ENCODE data around the gene DGKD. TPM values are rescaled to one million over a fixed set of nuclear protein-coding genes. Genes with fewer than 3 reads are reported as not detected.

The DGKD gene
- total and polyA plus RNA-seq, 10 of the 15 experiments (the other 5 are each of a cell fraction or from before 2014, with no cell fraction given) = 2.7 to 81.9 (median 27.0) TPM

GRCh38 chr2:233477548-233478433 lies 123.5 kb downstream of the DGKD start (continued):
- TF ChIP-seq BACH1 (IDR thresholded peaks at IDR 0.05; ENCODE audit: borderline replicate concordance) = no peak
- no peak for TF ChIP-seq ZNF622 (IDR thresholded peaks at IDR 0.05)
- TF ChIP-seq TCF3 (IDR thresholded peaks at IDR 0.05; ENCODE audit: borderline replicate concordance, insufficient read depth, low read depth, low read length) = no peak
- no peak for TF ChIP-seq KLF5 (IDR thresholded peaks at IDR 0.05; ENCODE audit: partially characterized antibody)
- no peak for TF ChIP-seq ATF7 (IDR thresholded peaks at IDR 0.05; ENCODE audit: low read depth)

GRCh38 chr2:233479616-233480489 lies 125.6 kb downstream of the DGKD start:
- Histone ChIP-seq H3K9ac (ENCODE audit: control insufficient read depth, insufficient read depth, low read length) (no peak overlapping the region), H3K4me1 (ENCODE audit: control insufficient read depth, insufficient read depth, low read length) (no peaks in the 10 kb centered on the region), H4K20me1 (ENCODE audit: control insufficient read depth, insufficient read depth) (no peaks in the 10 kb centered on the region), H3K27ac (ENCODE audit: control insufficient read depth, insufficient read depth) (no peak overlapping the region), H3K9me3 (replicated peaks; ENCODE audit: control insufficient read depth, insufficient read depth, low read length) (no peaks in the 10 kb centered on the region), H3K4me3 (no peak overlapping the region), H3K79me2 (ENCODE audit: control insufficient read depth, insufficient read depth, low read length) (no peaks in the 10 kb centered on the region), H3K36me3 (ENCODE audit: control insufficient read depth in 2 of 2, insufficient read depth in 2 of 2, low read length in 1 of 2) (peaks cover 2 to 3% of the 10 kb centered on the region in 2 experiments; a peak in 3 of 4 replicates), H2AFZ (ENCODE audit: control insufficient read depth, low read depth, low read length) (no peak overlapping the region), H3K27me3 (replicated peaks in 1 of 2; ENCODE audit: control insufficient read depth in 2 of 2, insufficient read depth in 2 of 2, low read length in 1 of 2) (no peaks in the 10 kb centered on the region), H3K4me2 (ENCODE audit: control insufficient read depth, insufficient read depth) (no peak overlapping the region)
- DNase-seq (ENCODE audit: low read depth, low spot score) (no peak), ATAC-seq (no peak; the same call in 2 of the 3 replicates), FAIRE-seq (no peak)
- ChIA-PET RAD21 (ENCODE audit: unreplicated experiment) (no interaction called here), POLR2A (no interaction called here), CTCF (no interaction called here), SMC1A (ENCODE audit: uncharacterized antibody, unreplicated experiment) (no interaction called here)
- BruUV-seq (replicated peaks) = no TSS peak
- 86% methylated on average over 26 of the region's 27 CpGs for WGBS (ENCODE audit: insufficient coverage, insufficient replicate concordance, low lambda C conversion rate, missing lambda C conversion rate)
- in situ Hi-C loops (cut with MboI) = no loop called here
- intact Hi-C loops (cut with micrococcal nuclease; ENCODE audit: unreplicated experiment) = loop anchor here (10.0 kb wide), 1 partner anchor 235 kb away; the partner anchor contains the start of genes UGT1A4 and UGT1A5
- no peak for TF ChIP-seq E2F4 (IDR thresholded peaks at IDR 0.05; ENCODE audit: low read depth, low read length)
- TF ChIP-seq CUX1 (IDR thresholded peaks at IDR 0.05; ENCODE audit: insufficient replicate concordance, low read depth, low read length) = no peak
- TF ChIP-seq SIN3A (IDR thresholded peaks at IDR 0.05; ENCODE audit: low read depth, low read length) = no peak
- TF ChIP-seq MLLT1 (IDR thresholded peaks at IDR 0.05) = no peak
- TF ChIP-seq NR2F1 (conservative IDR thresholded peaks at IDR 0.05) = no peak
- no peak for TF ChIP-seq YY1 (IDR thresholded peaks at IDR 0.05; ENCODE audit: low read depth, low read length)
